GM12891 (cell line): Measurements from ENCODE around the gene ZDHHC15.
"Not testable (repeated sequence)": the region's sequence is repeated elsewhere in the genome, so short reads cannot be mapped to it uniquely, and the experiment has no call there.

Experiments
- DNase-seq: peaks from one replicate; pipeline ENCODE4 v3.0.0; 2011; ENCODE audit warnings: low spot score; ENCODE audit not compliant: insufficient read length
- FAIRE-seq: peaks from 2 replicates; lab custom pipeline; 2011; peaks lifted over from hg19 to GRCh38; lab: Jason Lieb, UNC
- PAX5 ChIP-seq: IDR thresholded peaks from 2 replicates; pipeline ENCODE4 v1.6.1; 2011; ENCODE audit warnings: low read length, moderate library complexity, mild to moderate bottlenecking; ENCODE audit not compliant: insufficient read depth, severe bottlenecking
- POLR2A ChIP-seq: IDR thresholded peaks from 2 replicates; pipeline ENCODE4 v1.6.1; 2011; ENCODE audit warnings: low read depth, low read length, control low read depth
- POLR2AphosphoS5 ChIP-seq: IDR thresholded peaks from 2 replicates; pipeline ENCODE4 v1.6.1; 2011; ENCODE audit warnings: low read depth, low read length, control low read depth
- POU2F2 ChIP-seq: IDR thresholded peaks from 2 replicates; pipeline ENCODE4 v1.6.1; 2011; ENCODE audit warnings: low read depth, mild to moderate bottlenecking, control low read depth, low read length, moderate library complexity
- SPI1 ChIP-seq: IDR thresholded peaks from 2 replicates; pipeline ENCODE4 v1.6.1; 2011; ENCODE audit warnings: low read depth, low read length, control low read depth
- TAF1 ChIP-seq: IDR thresholded peaks from 2 replicates; pipeline ENCODE4 v1.6.1; 2011; ENCODE audit warnings: low read depth, low read length, control low read depth

The ZDHHC15 gene

DNA sequence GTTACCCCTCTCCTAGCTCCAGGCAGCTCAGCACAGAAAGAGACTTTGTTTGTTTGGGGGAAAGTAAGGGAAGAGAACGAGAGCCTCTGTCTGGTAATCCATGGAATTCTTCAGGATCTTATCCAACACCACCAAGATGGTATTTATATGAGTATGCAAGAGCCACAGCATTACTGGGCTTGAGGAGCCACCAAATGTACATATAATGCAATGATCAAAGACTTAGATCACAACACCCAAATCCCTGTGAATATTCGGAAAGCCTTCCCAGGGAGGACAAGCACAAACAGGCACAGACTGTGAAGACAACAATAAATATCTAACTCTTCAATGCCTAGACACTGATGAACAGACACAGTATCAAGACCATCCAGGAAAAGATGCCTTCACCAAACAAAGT lies 132.4 kb downstream of the ZDHHC15 start:
- DNase-seq = no peak
- no peak for TF ChIP-seq POLR2AphosphoS5
- no peak for TF ChIP-seq POLR2A
- no peak for TF ChIP-seq PAX5
- TF ChIP-seq SPI1 = no peak
- no peak for FAIRE-seq

DNA sequence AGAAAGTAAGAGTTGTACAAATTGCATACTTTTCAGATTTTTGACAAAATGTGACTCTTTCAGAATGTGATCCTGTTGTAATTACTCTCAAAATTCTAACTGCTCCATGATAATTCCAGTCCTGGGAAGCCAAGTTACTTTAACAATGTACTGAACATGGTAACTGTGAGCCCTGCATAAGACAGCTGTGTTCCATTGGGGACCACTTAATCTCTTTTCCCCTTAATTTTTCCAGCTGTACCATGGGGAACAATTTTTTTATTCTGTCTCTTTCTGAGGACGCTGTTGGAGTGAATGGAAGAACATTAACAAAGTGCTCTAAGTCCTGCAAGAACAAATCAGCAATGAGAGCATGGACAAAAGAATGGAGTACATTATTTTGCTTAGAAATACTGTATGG lies 153.1 kb downstream of the ZDHHC15 start:
- DNase-seq = no peak
- no peak for FAIRE-seq
- TF ChIP-seq TAF1 (no peak), SPI1 (no peak), POU2F2 (no peak), POLR2A (no peak), PAX5 (no peak), POLR2AphosphoS5 (no peak)

DNA sequence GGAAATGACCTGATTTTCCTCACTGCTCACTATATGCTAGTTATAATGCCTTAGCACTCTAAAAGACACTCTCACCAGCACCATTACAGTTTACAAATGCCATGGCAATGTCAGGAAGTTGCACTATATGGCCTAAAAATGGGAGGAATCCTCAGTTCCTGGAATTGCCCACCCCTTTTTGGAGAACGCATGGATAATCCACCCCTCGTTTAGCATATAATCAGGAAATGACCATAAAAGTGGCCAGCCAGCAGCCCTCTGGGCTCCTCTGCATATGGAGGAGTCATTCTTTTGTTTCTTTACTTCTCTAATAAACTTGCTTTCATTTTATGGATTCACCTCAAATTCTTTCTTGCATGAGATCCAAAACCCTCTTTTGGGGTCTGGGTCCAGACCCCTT lies 156.0 kb downstream of the ZDHHC15 start:
- no peak for FAIRE-seq
- no peak for TF ChIP-seq PAX5
- TF ChIP-seq POLR2AphosphoS5 = no peak
- no peak for TF ChIP-seq SPI1
- TF ChIP-seq POLR2A = no peak
- no peak for TF ChIP-seq TAF1
- DNase-seq = no peak

DNA sequence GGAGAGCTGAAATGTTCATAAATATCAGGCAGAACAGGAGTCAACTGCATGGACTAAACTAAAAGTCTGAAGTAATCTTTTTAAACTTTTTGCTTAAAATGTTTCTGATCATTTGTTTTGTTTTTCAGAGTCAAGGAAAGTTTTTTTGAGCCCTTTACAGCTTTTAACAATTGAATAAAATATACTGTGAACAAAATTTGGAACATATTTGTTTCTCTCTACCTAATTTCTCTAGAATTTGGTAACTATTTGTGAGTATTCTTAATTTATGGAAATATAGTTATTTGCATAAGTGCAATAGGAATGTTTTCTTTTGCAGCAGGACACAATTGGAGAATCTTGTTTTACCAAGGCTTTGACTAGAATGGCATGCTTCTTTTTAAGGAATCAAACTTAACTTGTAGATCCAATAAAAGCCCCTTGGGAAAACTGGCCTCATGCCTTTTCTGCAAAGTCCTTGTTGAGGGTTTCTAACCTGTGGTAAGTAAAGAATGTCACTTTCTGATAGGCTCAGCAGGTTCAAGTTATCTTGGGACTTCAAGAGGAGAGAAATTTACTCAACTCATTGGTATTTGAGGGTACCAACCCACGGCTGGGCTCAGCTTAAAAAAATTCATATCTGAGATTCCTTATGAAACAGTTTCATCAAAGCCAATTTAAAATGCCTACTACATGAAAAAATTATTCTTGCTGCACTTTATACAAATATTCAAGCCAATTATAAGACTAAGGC lies 157.4 kb downstream of the ZDHHC15 start:
- no peak for FAIRE-seq
- no peak for TF ChIP-seq SPI1
- no peak for TF ChIP-seq POLR2AphosphoS5
- TF ChIP-seq POLR2A = no peak
- TF ChIP-seq POU2F2 = no peak
- TF ChIP-seq TAF1 = no peak
- no peak for DNase-seq

DNA sequence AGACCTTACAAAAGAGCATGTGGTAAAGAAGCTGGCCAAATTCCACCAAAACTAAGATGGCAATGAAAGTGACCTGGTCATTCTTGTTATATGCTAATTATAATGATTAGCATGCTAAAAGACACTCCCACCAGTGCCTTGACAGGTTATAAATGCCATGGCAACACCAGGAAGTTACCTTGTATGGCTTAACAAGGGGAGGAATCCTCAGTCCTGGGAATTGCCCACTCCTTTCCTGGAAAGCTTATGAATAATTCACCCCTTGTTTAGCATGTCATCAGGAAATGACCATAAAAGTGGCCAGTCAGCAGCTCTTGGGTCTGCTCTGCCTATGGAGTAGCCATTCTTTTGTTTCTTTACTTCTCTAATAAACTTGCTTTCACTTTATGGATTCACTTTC lies 161.0 kb downstream of the ZDHHC15 start:
- no peak for TF ChIP-seq TAF1
- TF ChIP-seq POLR2A = no peak
- TF ChIP-seq SPI1 = no peak
- no peak for TF ChIP-seq PAX5
- no peak for TF ChIP-seq POLR2AphosphoS5
- no peak for TF ChIP-seq POU2F2
- FAIRE-seq (no peak), DNase-seq (no peak)

DNA sequence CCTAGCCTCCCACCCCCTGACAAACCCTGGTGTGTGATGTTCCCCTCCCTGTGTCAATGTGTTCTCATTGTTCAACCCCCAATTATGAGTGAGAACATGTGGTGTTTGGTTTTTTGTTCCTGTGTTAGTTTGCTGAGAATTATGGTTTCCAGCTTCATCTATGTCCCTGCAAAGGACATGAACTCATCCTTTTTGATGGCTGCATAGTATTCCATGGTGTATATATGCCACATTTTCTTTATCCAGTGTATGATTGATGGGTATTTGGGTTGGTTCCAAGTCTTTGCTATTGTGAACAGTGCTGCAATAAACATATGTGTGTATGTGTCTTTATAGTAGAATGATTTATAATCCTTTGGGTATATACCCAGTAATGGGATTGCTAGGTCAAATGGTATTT lies 174.2 kb downstream of the ZDHHC15 start:
- DNase-seq, FAIRE-seq: not testable (repeated sequence)

DNA sequence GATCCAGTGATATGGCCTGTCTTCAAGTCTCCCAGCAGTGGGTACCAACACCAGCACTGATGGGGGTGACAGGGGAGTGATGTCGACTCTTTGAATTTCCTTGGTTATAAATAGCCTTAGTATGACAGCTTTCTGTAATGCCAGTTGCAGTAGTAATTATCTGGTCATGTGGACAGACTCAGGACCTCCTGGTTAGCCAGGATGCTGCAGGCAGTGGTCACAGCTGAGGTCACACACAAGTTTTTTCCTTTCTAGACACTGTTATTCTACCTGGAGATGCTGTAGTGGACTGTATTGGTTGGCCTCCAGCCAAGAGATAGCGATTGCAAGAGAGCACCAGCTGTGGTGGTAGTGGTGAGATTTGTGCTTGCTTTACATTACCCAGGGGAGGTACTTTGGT lies 185.3 kb downstream of the ZDHHC15 start:
- FAIRE-seq (no peak), DNase-seq (no peak)
- no peak for TF ChIP-seq POLR2A
- TF ChIP-seq TAF1 = no peak
- TF ChIP-seq POU2F2 = no peak
- TF ChIP-seq SPI1 = no peak
- TF ChIP-seq PAX5 = no peak
- TF ChIP-seq POLR2AphosphoS5 = no peak

DNA sequence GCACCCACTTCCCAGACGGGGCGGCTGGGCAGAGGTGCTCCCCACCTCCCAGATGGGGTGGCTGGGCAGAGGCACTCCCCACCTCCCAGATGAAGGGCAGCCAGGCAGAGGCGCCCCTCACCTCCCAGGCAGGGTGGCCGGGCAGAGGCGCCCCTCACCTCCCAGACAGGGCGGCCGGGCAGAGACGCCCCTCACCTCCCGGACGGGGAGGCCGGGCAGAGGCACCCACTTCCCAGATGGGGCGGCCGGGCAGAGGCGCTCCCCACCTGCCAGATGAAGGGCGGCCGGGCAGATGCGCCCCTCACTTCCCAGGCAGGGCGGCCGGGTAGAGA lies 187.7 kb downstream of the ZDHHC15 start:
- no peak for DNase-seq
- TF ChIP-seq POLR2AphosphoS5 (no peak), PAX5 (no peak)
- no peak for FAIRE-seq

DNA sequence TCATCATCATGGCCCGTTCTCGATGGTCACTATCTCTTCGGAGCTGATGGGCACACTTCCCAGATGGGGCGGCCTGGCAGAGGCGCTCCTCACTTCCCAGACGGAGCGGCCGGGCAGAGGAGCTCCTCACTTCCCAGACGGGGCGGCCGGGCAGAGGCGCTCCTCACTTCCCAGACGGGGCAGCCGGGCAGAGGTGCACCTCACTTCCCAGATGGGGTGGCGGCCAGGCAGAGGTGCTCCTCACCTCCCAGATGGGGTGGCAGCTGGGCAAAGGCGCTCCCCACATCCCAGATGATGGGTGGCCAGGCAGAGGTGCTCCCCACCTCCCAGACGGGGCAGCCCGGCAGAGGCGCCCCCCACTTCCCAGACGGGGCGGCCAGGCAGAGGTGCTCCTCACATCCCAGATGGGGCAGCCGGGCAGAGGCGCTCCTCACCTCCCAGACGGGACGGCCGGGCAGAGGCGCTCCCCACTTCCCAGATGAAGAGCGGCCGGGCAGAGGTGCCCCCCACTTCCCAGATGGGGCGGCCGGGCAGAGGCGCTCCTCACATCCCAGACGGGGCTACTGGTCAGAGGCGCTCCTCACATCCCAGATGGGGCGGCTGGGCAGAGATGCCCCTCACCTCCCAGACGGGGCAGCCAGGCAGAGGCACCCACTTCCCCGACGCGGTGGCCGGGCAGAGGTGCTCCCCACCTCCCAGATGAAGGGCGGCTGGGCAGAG lies 188.3 kb downstream of the ZDHHC15 start:
- not testable (repeated sequence) for DNase-seq, FAIRE-seq

DNA sequence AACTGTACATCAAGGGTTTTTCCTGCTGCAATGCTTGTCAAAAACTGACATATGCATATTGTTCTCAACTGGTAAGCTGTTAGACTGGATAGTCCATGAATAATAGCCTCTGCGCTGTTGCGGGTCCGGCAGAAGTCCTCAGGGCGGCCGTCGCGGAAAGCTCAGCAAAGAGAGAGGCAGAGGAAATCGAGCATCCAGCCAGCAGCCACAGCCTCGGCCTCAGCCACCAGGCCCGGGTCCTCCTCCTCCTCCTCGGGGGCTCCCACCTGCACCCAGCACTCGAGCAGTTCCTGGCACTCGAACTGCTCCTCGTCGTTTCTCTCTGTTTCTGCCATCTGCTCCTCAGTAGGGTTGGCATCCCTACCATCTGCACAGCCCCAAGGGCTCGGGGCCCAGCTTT lies 195.2 kb downstream of the ZDHHC15 start:
- DNase-seq (no peak), FAIRE-seq (no peak)
- TF ChIP-seq POLR2AphosphoS5 = no peak
- TF ChIP-seq POU2F2 = no peak
- TF ChIP-seq TAF1 = no peak
- TF ChIP-seq SPI1 = no peak
- TF ChIP-seq PAX5 = no peak
- TF ChIP-seq POLR2A = no peak
